IMR-90 (cell line): Measurements from ENCODE around the gene RDH16. TPM values are rescaled to one million over a fixed set of nuclear protein-coding genes. Genes with fewer than 3 reads are reported as not detected.

Source experiments
- ATAC-seq: fragments of 200-7000 bp; cut with Tn5 transposase; 2 replicates; pipeline ENCODE4 v1.9.1; 2020; ENCODE audit warnings: low read depth, mild to moderate bottlenecking, moderate library complexity
- BruUV-seq: library from RNA; stranded (reverse); fragments of 400-500 nt; replicated peaks from 2 replicates; lab custom pipeline; 2021; lab: Mats Ljungman, UMichigan
- CTCF ChIA-PET: fragments of 300-600 bp; formaldehyde crosslinking; extraction: SDS; loops from one replicate; lab custom pipeline; 2021; ENCODE audit warnings: antibody characterized with exemption; lab: Yijun Ruan, JAX
- POLR2A ChIA-PET: fragments of 300-600 bp; sonication (Branson Sonifier 250); formaldehyde crosslinking; loops from one replicate; lab custom pipeline; 2022; ENCODE audit warnings: antibody characterized with exemption; ENCODE audit not compliant: unreplicated experiment; lab: Charles Lee
- DNase-seq: peaks from one replicate; pipeline ENCODE4 v3.0.0; 2013
- H2AFZ ChIP-seq: replicated peaks from 2 replicates; pipeline ENCODE3; 2013; ENCODE audit warnings: low read length, mild to moderate bottlenecking; ENCODE audit not compliant: poor library complexity
- H2AK5ac ChIP-seq: 2 replicates; pipeline ENCODE4 v1.6.1; 2013; ENCODE audit warnings: low read depth, low read length, inconsistent platforms
- H2AK9ac ChIP-seq: replicated peaks from 2 replicates; pipeline ENCODE3; 2013; ENCODE audit warnings: mild to moderate bottlenecking, low read depth, low read length, moderate library complexity; ENCODE audit not compliant: poor library complexity
- H2BK120ac ChIP-seq: 2 replicates; pipeline ENCODE4 v1.6.1; 2013; ENCODE audit warnings: low read depth, low read length, inconsistent platforms
- H2BK15ac ChIP-seq: 3 replicates; pipeline ENCODE4 v1.6.1; 2013; ENCODE audit warnings: low read depth, low read length, inconsistent platforms
- H2BK20ac ChIP-seq: 2 replicates; pipeline ENCODE4 v1.6.1; 2013; ENCODE audit warnings: low read depth, mild to moderate bottlenecking, inconsistent platforms, low read length, moderate library complexity
- H2BK5ac ChIP-seq: 2 replicates; pipeline ENCODE4 v1.6.1; 2013; ENCODE audit warnings: mild to moderate bottlenecking, low read depth, low read length, inconsistent platforms; ENCODE audit not compliant: poor library complexity, severe bottlenecking
- H3K14ac ChIP-seq: replicated peaks from 2 replicates; pipeline ENCODE4 v1.6.1; 2013; ENCODE audit warnings: low read depth, low read length, inconsistent platforms
- H3K18ac ChIP-seq: 2 replicates; pipeline ENCODE4 v1.6.1; 2013; ENCODE audit warnings: low read depth, low read length, control low read depth
- H3K23ac ChIP-seq: 2 replicates; pipeline ENCODE4 v1.6.1; 2013; ENCODE audit warnings: low read depth, low read length, inconsistent platforms
- H3K27ac ChIP-seq: 2 replicates; pipeline ENCODE4 v1.5.1; 2013; ENCODE audit warnings: mild to moderate bottlenecking, control low read depth, low read length; ENCODE audit not compliant: insufficient read depth
- H3K27me3 ChIP-seq: 2 replicates; pipeline ENCODE4 v1.6.1; 2013; ENCODE audit warnings: low read length; ENCODE audit not compliant: control insufficient read depth, insufficient read depth
- H3K36me3 ChIP-seq: 2 replicates; pipeline ENCODE4 v1.6.1; 2013; ENCODE audit warnings: low read length, mixed read lengths; ENCODE audit not compliant: control insufficient read depth, insufficient read depth
- H3K4ac ChIP-seq: 2 replicates; pipeline ENCODE4 v1.6.1; 2013; ENCODE audit warnings: low read depth, low read length, inconsistent platforms
- H3K4me1 ChIP-seq: 2 replicates; pipeline ENCODE4 v1.6.1; 2013; ENCODE audit warnings: low read length, mixed read lengths; ENCODE audit not compliant: control insufficient read depth, insufficient read depth
- H3K4me2 ChIP-seq: 2 replicates; pipeline ENCODE4 v1.6.1; 2013; ENCODE audit warnings: low read depth, mild to moderate bottlenecking, control low read depth, low read length, moderate library complexity
- H3K4me3 ChIP-seq: 2 replicates; pipeline ENCODE4 v1.5.1; 2013; ENCODE audit warnings: low read depth, mild to moderate bottlenecking, control low read depth, low read length, moderate library complexity; ENCODE audit not compliant: insufficient read depth
- H3K56ac ChIP-seq: 2 replicates; pipeline ENCODE4 v1.6.1; 2013; ENCODE audit warnings: low read length, inconsistent platforms; ENCODE audit not compliant: insufficient read depth; ENCODE audit errors: extremely low read depth
- H3K79me1 ChIP-seq, 2 experiments: 2 replicates each; pipeline ENCODE4 v1.6.1; 2013; ENCODE audit warnings: low read length in 2 of 2, inconsistent platforms in 1 of 2, low read depth in 1 of 2
- H3K9ac ChIP-seq: 2 replicates; pipeline ENCODE4 v1.6.1; 2013; ENCODE audit warnings: low read depth, low read length, control low read depth
- H3K9me1 ChIP-seq: 2 replicates; pipeline ENCODE4 v1.6.1; 2013; ENCODE audit warnings: low read length, inconsistent platforms; ENCODE audit not compliant: insufficient read depth
- H3K9me3 ChIP-seq: 2 replicates; pipeline ENCODE4 v1.6.1; 2013; ENCODE audit warnings: low read length; ENCODE audit not compliant: control insufficient read depth, insufficient read depth
- H4K20me1 ChIP-seq: 2 replicates; pipeline ENCODE4 v1.6.1; 2013; ENCODE audit warnings: low read length, inconsistent platforms; ENCODE audit not compliant: insufficient read depth
- H4K5ac ChIP-seq: 2 replicates; pipeline ENCODE4 v1.6.1; 2013; ENCODE audit warnings: mild to moderate bottlenecking, low read depth, low read length, control low read depth
- H4K8ac ChIP-seq, 2 experiments: 2 replicates each; pipeline ENCODE4 v1.6.1; 2013; ENCODE audit warnings: low read depth in 2 of 2, low read length in 2 of 2, control low read depth in 1 of 2, inconsistent platforms in 1 of 2
- H4K91ac ChIP-seq: 2 replicates; pipeline ENCODE4 v1.6.1; 2013; ENCODE audit warnings: low read depth, low read length, inconsistent platforms; ENCODE audit not compliant: insufficient read depth
- BHLHE40 ChIP-seq: fragments of 150-350 bp; IDR thresholded peaks from 2 replicates; pipeline ENCODE4 v1.6.1; 2016; ENCODE audit warnings: mild to moderate bottlenecking, low read depth, low read length
- CEBPB ChIP-seq: IDR thresholded peaks from 2 replicates; pipeline ENCODE4 v1.6.1; 2012; ENCODE audit warnings: low read depth, low read length, improper control_type of control experiment
- CHD1 ChIP-seq: IDR thresholded peaks from 2 replicates; pipeline ENCODE4 v1.6.1; 2012; ENCODE audit warnings: low read depth, low read length, improper control_type of control experiment
- ELK1 ChIP-seq: fragments of 150-350 bp; IDR thresholded peaks from 2 replicates; pipeline ENCODE4 v1.6.1; 2016; ENCODE audit warnings: low read depth, mild to moderate bottlenecking, low read length, moderate library complexity, borderline replicate concordance
- MAFK ChIP-seq: IDR thresholded peaks from 2 replicates; pipeline ENCODE4 v1.6.1; 2012; ENCODE audit warnings: low read depth, low read length, improper control_type of control experiment
- NFE2L2 ChIP-seq: fragments of 150-350 bp; IDR thresholded peaks from 2 replicates; pipeline ENCODE4 v1.6.1; 2016; ENCODE audit warnings: low read depth, mild to moderate bottlenecking, low read length
- RAD21 ChIP-seq: IDR thresholded peaks from 2 replicates; pipeline ENCODE4 v1.6.1; 2012; ENCODE audit warnings: low read length, improper control_type of control experiment
- RCOR1 ChIP-seq: IDR thresholded peaks from 2 replicates; pipeline ENCODE4 v1.6.1; 2012; ENCODE audit warnings: mild to moderate bottlenecking, low read length, improper control_type of control experiment; ENCODE audit not compliant: insufficient replicate concordance
- RFX5 ChIP-seq: IDR thresholded peaks from 2 replicates; pipeline ENCODE4 v1.8.0; 2012; ENCODE audit warnings: low read depth, mild to moderate bottlenecking, low read length, moderate library complexity
- SMC3 ChIP-seq: fragments of 150-350 bp; IDR thresholded peaks from 2 replicates; pipeline ENCODE4 v1.6.1; 2016; ENCODE audit warnings: low read depth, mild to moderate bottlenecking, antibody characterized with exemption, low read length, moderate library complexity
- WGBS, 2 experiments: methylation state at CpG; one replicate each; pipeline versions ENCODE4 v1.1.5 to v1.1.7; 2013; ENCODE audit warnings: missing lambda C conversion rate in 2 of 2; ENCODE audit not compliant: insufficient read length in 1 of 2; ENCODE audit errors: extremely low coverage in 2 of 2; 5-methylcytosine and 5-hydroxymethylcytosine counted together
- dilution Hi-C: fragments of 300-500 bp; cut with HindIII; formaldehyde crosslinking; loops from one replicate; pipeline ENCODE4 v1.14.3; 2018; ENCODE audit warnings: low sequenced_read_pairs; ENCODE audit not compliant: unreplicated experiment
- in situ Hi-C: fragments of 300-500 bp; cut with MboI; formaldehyde crosslinking; loops from 3 replicates; pipeline ENCODE4 v1.14.3; 2019; ENCODE audit warnings: low sequenced_read_pairs, inconsistent platforms, mixed read lengths
- intact Hi-C: fragments of 100-400 bp; cut with micrococcal nuclease; formaldehyde crosslinking; loops from 2 replicates; pipeline ENCODE4 v1.10.0; 2022
- polyA plus RNA-seq, 3 experiments: library from polyadenylated mRNA; depleted of rRNA; stranded (reverse); fragments of >200 nt; gene quantifications; 2 replicates each; pipeline ENCODE4 v1.2.3, GENCODE V29; 2012; ENCODE audit warnings: low replicate concordance in 1 of 3
- total RNA-seq: library from RNA; depleted of rRNA; stranded (reverse); fragments of >200 nt; gene quantifications from 2 replicates; pipeline ENCODE4 v1.2.3, GENCODE V29; 2012

The RDH16 gene
- total and polyA plus RNA-seq, 2 of the 4 experiments (the other 2 are of a cell fraction) = not detected

DNA sequence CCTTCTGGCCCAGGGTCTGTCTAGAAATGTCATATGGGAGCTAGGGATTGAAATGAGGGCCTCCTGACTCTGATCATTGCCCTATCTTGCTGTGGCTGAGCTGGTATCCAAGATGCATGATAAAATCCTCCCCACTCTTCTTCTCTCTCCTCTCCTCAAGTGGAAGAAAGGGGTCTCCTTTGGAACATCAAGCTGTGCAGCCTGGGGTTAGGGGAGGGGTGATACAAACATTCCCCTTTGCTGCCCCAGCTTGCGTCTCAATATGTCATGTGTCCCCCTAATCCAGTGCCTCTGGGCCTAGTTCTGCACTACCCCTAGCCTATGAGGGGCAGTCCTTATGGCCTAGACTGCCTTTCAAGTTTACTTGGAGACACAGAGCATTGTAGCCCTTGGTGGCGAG lies 8.5 kb downstream of the RDH16 start:
- no peaks in the 10 kb centered on the region for H3K9me1 ChIP-seq
- H2BK15ac ChIP-seq = no peak overlapping the region
- no peak overlapping the region for H2AFZ ChIP-seq
- H2BK20ac ChIP-seq = no peak overlapping the region
- intact Hi-C loops = no loop called here
- H4K91ac ChIP-seq = no peak overlapping the region
- H4K8ac ChIP-seq = no peak overlapping the region
- DNase-seq (no peak), ATAC-seq (no peak)
- ChIA-PET POLR2A (no interaction called here), CTCF (no interaction called here)
- no peak overlapping the region for H2AK9ac ChIP-seq
- H3K4me2 ChIP-seq = no peak overlapping the region
- no peak overlapping the region for H2AK5ac ChIP-seq
- no peaks in the 10 kb centered on the region for H3K4me1 ChIP-seq
- H4K20me1 ChIP-seq = no peaks in the 10 kb centered on the region
- H3K23ac ChIP-seq = no peak overlapping the region
- H4K5ac ChIP-seq = no peak overlapping the region
- no peaks in the 10 kb centered on the region for H3K36me3 ChIP-seq
- no peak overlapping the region for H2BK5ac ChIP-seq
- 88% methylated on average over 1 of the region's 2 CpGs; no CpG with 5 or more reads in 1 of the 2 experiments for WGBS, 2 experiments
- in situ Hi-C loops = no loop called here
- dilution Hi-C loops = no loop called here
- H3K14ac ChIP-seq = no peak overlapping the region
- H3K27ac ChIP-seq = no peak overlapping the region
- no peaks in the 10 kb centered on the region for H3K79me1 ChIP-seq
- H2BK120ac ChIP-seq = no peak overlapping the region
- no peaks in the 10 kb centered on the region for H3K9me3 ChIP-seq
- no peak overlapping the region for H3K56ac ChIP-seq
- H3K27me3 ChIP-seq = peaks cover 12% of the 10 kb centered on the region
- no peak overlapping the region for H3K18ac ChIP-seq
- TF ChIP-seq NFE2L2 (no peak), SMC3 (no peak), ELK1 (no peak), BHLHE40 (no peak), RAD21 (no peak), RFX5 (no peak), MAFK (no peak), CHD1 (no peak), CEBPB (no peak), RCOR1 (no peak)
- no peak overlapping the region for H3K4me3 ChIP-seq
- no TSS peak for BruUV-seq
- no peak overlapping the region for H3K4ac ChIP-seq
- H3K9ac ChIP-seq = no peak overlapping the region
